ENCODE results near the gene SCD5. TPM values are rescaled to one million over a fixed set of nuclear protein-coding genes. Genes with fewer than 3 reads are reported as not detected.

SCD5 gene
- total and polyA plus RNA-seq, 9 of the 15 experiments (the other 6 are each of a cell fraction or from before 2014, with no cell fraction given): 0.01 to 0.20 (median 0.03) TPM; not detected in 5

- Histone ChIP-seq H4K20me1 (replicated peaks; ENCODE audit: control insufficient read depth, insufficient read depth, low read length) (peaks cover 2% of the 10 kb centered on the region; the same call in 1 of the 2 replicates), H2AFZ (ENCODE audit: low read depth, low read length) (no peak overlapping the region), H3K9ac (ENCODE audit: insufficient read depth in 1 of 2, low read depth in 2 of 2, low read length in 2 of 2) (no peak overlapping the region), H3K36me3 (ENCODE audit: control insufficient read depth, insufficient read depth, low read length) (no peaks in the 10 kb centered on the region), H3K9me3 (replicated peaks; ENCODE audit: control insufficient read depth, insufficient read depth, low read depth, low read length) (no peaks in the 10 kb centered on the region), H3K79me2 (ENCODE audit: control insufficient read depth, insufficient read depth, low read length) (no peaks in the 10 kb centered on the region), H3K27ac (ENCODE audit: extremely low read depth, low read depth, low read length) (no peak overlapping the region), H3K27me3 (ENCODE audit: control insufficient read depth in 2 of 2, insufficient read depth in 2 of 2, low read length in 2 of 2) (peaks cover 38 to 68% of the 10 kb centered on the region in 2 experiments), H3K4me2 (ENCODE audit: insufficient read depth, low read length) (no peak overlapping the region), H3K9me1 (ENCODE audit: control insufficient read depth, insufficient read depth, low read length) (no peaks in the 10 kb centered on the region), H3K4me1 (replicated peaks in 1 of 2; ENCODE audit: control insufficient read depth in 2 of 2, insufficient read depth in 2 of 2, low read length in 2 of 2) (peaks cover 0 to 15% of the 10 kb centered on the region in 2 experiments; a peak in 2 of 5 replicates), H3K4me3 (no peak overlapping the region)
- FAIRE-seq (no peak), ATAC-seq (no peak), DNase-seq (ENCODE audit: extremely low read depth in 1 of 4, low spot score in 3 of 4) (no peak)
- TF ChIP-seq SMAD1 (IDR thresholded peaks at IDR 0.05; ENCODE audit: low read depth, low read length, partially characterized antibody): peak; percentile 89
- TF ChIP-seq ZNF197 (CRISPR knock-in tag; IDR thresholded peaks at IDR 0.05; ENCODE audit: low read depth): no peak
- TF ChIP-seq NFIC (IDR thresholded peaks at IDR 0.05): peak; percentile 99
- peak; percentile 96 for TF ChIP-seq NFIX (CRISPR knock-in tag; IDR thresholded peaks at IDR 0.05; ENCODE audit: low read depth)
- POLR2A ChIA-PET: interaction anchor here (0.6 kb wide), 1 partner anchor 435 kb away, joined by 3 read pairs; no protein-coding TSS in a partner anchor
- in situ Hi-C loops (cut with MboI): no loop called here
- WGBS (ENCODE audit: insufficient coverage, low coverage, missing lambda C conversion rate): 27% methylated on average over 6 of the region's 6 CpGs
- BruUV-seq (replicated peaks): no TSS peak
- intact Hi-C loops (cut with micrococcal nuclease): no loop called here
- CTCF ChIA-PET (ENCODE audit: low intra/inter-chr PET ratio): no interaction called here
These were observed 1.6 kb downstream of the SCD5 start for GRCh38 chr4:82797040-82797404.

- Histone ChIP-seq H4K20me1 (replicated peaks; ENCODE audit: control insufficient read depth, insufficient read depth, low read length) (no peaks in the 10 kb centered on the region), H3K9ac (ENCODE audit: insufficient read depth in 1 of 2, low read depth in 2 of 2, low read length in 2 of 2) (no peak overlapping the region), H3K79me2 (ENCODE audit: control insufficient read depth, insufficient read depth, low read length) (no peaks in the 10 kb centered on the region), H3K4me1 (replicated peaks in 1 of 2; ENCODE audit: control insufficient read depth in 2 of 2, insufficient read depth in 2 of 2, low read length in 2 of 2) (peaks cover 0 to 5% of the 10 kb centered on the region in 2 experiments; a peak in 2 of 5 replicates), H3K4me3 (no peak overlapping the region), H3K27me3 (ENCODE audit: control insufficient read depth in 2 of 2, insufficient read depth in 2 of 2, low read length in 2 of 2) (peaks cover 28 to 64% of the 10 kb centered on the region in 2 experiments), H3K36me3 (ENCODE audit: control insufficient read depth, insufficient read depth, low read length) (no peaks in the 10 kb centered on the region), H3K27ac (ENCODE audit: extremely low read depth, low read depth, low read length) (no peak overlapping the region), H3K9me1 (ENCODE audit: control insufficient read depth, insufficient read depth, low read length) (no peaks in the 10 kb centered on the region), H3K9me3 (replicated peaks; ENCODE audit: control insufficient read depth, insufficient read depth, low read depth, low read length) (no peaks in the 10 kb centered on the region), H2AFZ (ENCODE audit: low read depth, low read length) (no peak overlapping the region), H3K4me2 (ENCODE audit: insufficient read depth, low read length) (no peak overlapping the region)
- FAIRE-seq (no peak), ATAC-seq (no peak), DNase-seq (ENCODE audit: extremely low read depth in 1 of 4, low spot score in 3 of 4) (no peak)
- BruUV-seq (replicated peaks): no TSS peak
- CTCF ChIA-PET (ENCODE audit: low intra/inter-chr PET ratio): no interaction called here
- POLR2A ChIA-PET: no interaction called here
- 9% methylated on average over 6 of the region's 6 CpGs for WGBS (ENCODE audit: insufficient coverage, low coverage, missing lambda C conversion rate)
- intact Hi-C loops (cut with micrococcal nuclease) (no loop called here), in situ Hi-C loops (cut with MboI) (no loop called here)
- TF ChIP-seq ZNF253 (CRISPR knock-in tag; conservative IDR thresholded peaks at IDR 0.05) (no peak), PHF20 (IDR thresholded peaks at IDR 0.05; ENCODE audit: partially characterized antibody) (no peak), PRPF4 (IDR thresholded peaks at IDR 0.05; ENCODE audit: insufficient read depth, low read depth, low read length, poor library complexity, severe bottlenecking) (no peak)
These were observed 5.5 kb downstream of the SCD5 start for GRCh38 chr4:82792912-82793649.
